MM.1S (cell line): ENCODE results near the gene HRH3.

ENCODE experiments used
- DNase-seq: peaks from one replicate; pipeline ENCODE4 v3.0.0-alpha.2; 2015
- H2AFZ ChIP-seq: fragments of 300-600 bp; sonication (generic); 2 replicates; pipeline ENCODE4 v1.6.0; 2016; ENCODE audit warnings: antibody characterized with exemption, low read length
- H3F3A ChIP-seq: fragments of 300-600 bp; sonication (generic); 2 replicates; pipeline ENCODE4 v1.6.1; 2016; ENCODE audit warnings: mild to moderate bottlenecking, antibody characterized with exemption, low read length, moderate library complexity, mixed read lengths; ENCODE audit not compliant: insufficient read depth
- H3K27ac ChIP-seq: fragments of 300-600 bp; sonication (generic); 2 replicates; pipeline ENCODE4 v1.5.1; 2016; ENCODE audit warnings: mild to moderate bottlenecking, low read length
- H3K27me3 ChIP-seq: fragments of 300-600 bp; sonication (generic); replicated peaks from 2 replicates; pipeline ENCODE4 v1.6.0; 2016; ENCODE audit warnings: low read length; ENCODE audit not compliant: insufficient read depth
- H3K36me3 ChIP-seq: fragments of 300-600 bp; sonication (generic); replicated peaks from 2 replicates; pipeline ENCODE4 v1.6.1; 2016; ENCODE audit warnings: mild to moderate bottlenecking, low read length, mixed read lengths; ENCODE audit not compliant: insufficient read depth
- H3K4me1 ChIP-seq: fragments of 300-600 bp; sonication (generic); 2 replicates; pipeline ENCODE4 v1.6.1; 2016; ENCODE audit warnings: low read length, mixed read lengths
- H3K4me2 ChIP-seq: fragments of 300-600 bp; sonication (generic); 2 replicates; pipeline ENCODE4 v1.6.0; 2016; ENCODE audit warnings: low read depth, low read length
- H3K4me3 ChIP-seq: fragments of 300-600 bp; sonication (generic); 2 replicates; pipeline ENCODE4 v1.5.1; 2016; ENCODE audit warnings: low read length, mixed read lengths
- H3K79me2 ChIP-seq: fragments of 300-600 bp; sonication (generic); 2 replicates; pipeline ENCODE4 v1.6.1; 2016; ENCODE audit warnings: mixed run types, low read length, mixed read lengths
- H3K9ac ChIP-seq: fragments of 300-600 bp; sonication (generic); 2 replicates; pipeline ENCODE4 v1.6.1; 2016; ENCODE audit warnings: low read length, mixed read lengths
- H3K9me2 ChIP-seq: fragments of 300-600 bp; sonication (generic); replicated peaks from 2 replicates; pipeline ENCODE4 v1.6.1; 2016; ENCODE audit warnings: mild to moderate bottlenecking, low read length, mixed read lengths; ENCODE audit not compliant: insufficient read depth
- H3K9me3 ChIP-seq: fragments of 300-600 bp; sonication (generic); replicated peaks from 2 replicates; pipeline ENCODE4 v1.6.1; 2016; ENCODE audit warnings: mild to moderate bottlenecking, low read length, mixed read lengths; ENCODE audit not compliant: insufficient read depth
- H4K20me1 ChIP-seq: fragments of 300-600 bp; sonication (generic); 2 replicates; pipeline ENCODE4 v1.6.1; 2016; ENCODE audit warnings: mild to moderate bottlenecking, low read length, moderate library complexity, mixed read lengths; ENCODE audit not compliant: insufficient read depth
- CTCF ChIP-seq: fragments of 300-600 bp; sonication (generic); IDR thresholded peaks from 2 replicates; pipeline ENCODE4 v1.5.1; 2016; ENCODE audit warnings: antibody characterized with exemption, low read length, mixed read lengths
- EZH2 ChIP-seq: fragments of 300-600 bp; sonication (generic); optimal IDR thresholded peaks from 2 replicates; pipeline ENCODE3; 2017; ENCODE audit warnings: low read depth, mild to moderate bottlenecking, antibody characterized with exemption, low read length, mixed read lengths
- EZH2phosphoT487 ChIP-seq: fragments of 300-600 bp; sonication (generic); IDR thresholded peaks from 2 replicates; pipeline ENCODE4 v1.6.1; 2018; ENCODE audit warnings: antibody characterized with exemption, low read length

The HRH3 gene

GRCh38 chr20:62208795-62209755 is 11.0 kb downstream of the HRH3 start:
- no peaks in the 10 kb centered on the region for H3K9me3 ChIP-seq
- no peak overlapping the region for H3K4me3 ChIP-seq
- no peak for TF ChIP-seq EZH2phosphoT487
- no peak for TF ChIP-seq CTCF
- TF ChIP-seq EZH2 = no peak
- no peaks in the 10 kb centered on the region for H3K79me2 ChIP-seq
- H3K4me2 ChIP-seq = no peak overlapping the region
- H4K20me1 ChIP-seq = no peaks in the 10 kb centered on the region
- no peak overlapping the region for H3K27ac ChIP-seq
- no peaks in the 10 kb centered on the region for H3K36me3 ChIP-seq
- H3F3A ChIP-seq = no peaks in the 10 kb centered on the region
- no peaks in the 10 kb centered on the region for H3K4me1 ChIP-seq
- no peak for DNase-seq
- H3K27me3 ChIP-seq = peaks cover 43% of the 10 kb centered on the region
- no peaks in the 10 kb centered on the region for H3K9me2 ChIP-seq
- H2AFZ ChIP-seq = no peak overlapping the region
- no peak overlapping the region for H3K9ac ChIP-seq

DNA sequence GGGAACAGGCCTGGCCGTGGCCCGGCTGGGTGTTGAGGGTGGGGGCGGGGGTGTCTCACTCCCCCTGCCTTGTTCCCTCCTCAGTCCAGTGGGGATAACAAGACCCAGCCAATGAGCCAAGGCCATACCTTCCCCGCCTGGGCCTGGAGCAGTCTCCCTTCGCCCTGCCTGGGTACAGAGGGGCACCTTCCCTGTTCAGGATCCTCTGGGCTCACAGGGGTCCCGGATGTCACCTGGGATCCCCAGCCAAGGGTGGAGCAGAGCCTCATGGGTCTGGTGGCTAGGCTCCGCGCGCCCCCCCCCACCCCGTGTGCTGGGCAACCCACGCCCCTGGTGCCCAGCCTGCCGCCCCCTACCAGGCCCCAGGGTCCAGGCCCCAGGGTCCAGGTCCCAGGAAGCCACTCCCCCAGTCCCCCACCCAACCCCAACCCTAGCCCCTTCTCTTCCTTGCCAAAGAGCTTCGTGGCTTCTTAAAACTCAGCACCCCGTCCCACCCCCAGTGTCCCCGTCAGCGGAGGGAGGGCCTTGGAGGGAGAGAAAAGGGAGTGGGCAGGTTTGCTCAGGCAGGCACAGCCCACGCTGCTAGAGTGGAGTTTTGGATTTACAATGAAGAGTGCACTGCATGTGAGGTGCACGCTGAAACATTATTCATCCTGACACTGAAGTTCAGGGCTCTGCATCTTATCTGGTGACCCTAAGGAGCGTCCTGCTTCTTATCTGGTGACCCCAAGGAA is 11.8 kb downstream of the HRH3 start:
- H3K27me3 ChIP-seq = peaks cover 39% of the 10 kb centered on the region
- no peaks in the 10 kb centered on the region for H4K20me1 ChIP-seq
- no peaks in the 10 kb centered on the region for H3K9me3 ChIP-seq
- no peak overlapping the region for H2AFZ ChIP-seq
- DNase-seq = no peak
- TF ChIP-seq EZH2 (no peak), CTCF (no peak), EZH2phosphoT487 (no peak)
- no peaks in the 10 kb centered on the region for H3K36me3 ChIP-seq
- H3K4me1 ChIP-seq = no peaks in the 10 kb centered on the region
- no peaks in the 10 kb centered on the region for H3K79me2 ChIP-seq
- H3K27ac ChIP-seq = no peak overlapping the region
- no peak overlapping the region for H3K9ac ChIP-seq
- no peak overlapping the region for H3K4me2 ChIP-seq
- no peaks in the 10 kb centered on the region for H3F3A ChIP-seq
- H3K4me3 ChIP-seq = no peak overlapping the region
- no peaks in the 10 kb centered on the region for H3K9me2 ChIP-seq

DNA sequence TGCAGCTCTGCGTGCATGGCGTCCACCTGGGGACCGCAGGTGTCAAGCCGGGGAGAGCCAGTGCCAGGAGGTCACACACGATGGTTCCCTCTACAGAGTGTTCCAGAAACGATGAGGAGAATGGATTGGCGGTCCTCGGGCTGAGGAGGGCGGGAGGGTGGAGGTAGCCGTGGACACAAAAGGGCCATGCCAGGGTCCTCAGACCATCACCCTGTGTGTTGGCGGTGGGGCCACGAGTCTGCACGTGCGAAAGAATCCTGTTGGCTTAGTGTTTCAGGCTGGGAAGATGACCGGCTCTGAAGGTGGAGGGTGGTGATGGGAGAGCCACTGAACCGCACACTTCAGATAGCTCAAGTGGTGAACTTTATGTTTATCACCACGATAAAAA is 13.7 kb downstream of the HRH3 start:
- Histone ChIP-seq H3K4me3 (no peak overlapping the region), H2AFZ (no peak overlapping the region), H3K4me1 (no peaks in the 10 kb centered on the region), H3K79me2 (no peaks in the 10 kb centered on the region), H3K9ac (no peak overlapping the region), H3K9me2 (no peaks in the 10 kb centered on the region), H3K27me3 (peaks cover 27% of the 10 kb centered on the region), H4K20me1 (no peaks in the 10 kb centered on the region), H3K36me3 (no peaks in the 10 kb centered on the region), H3F3A (no peaks in the 10 kb centered on the region), H3K4me2 (no peak overlapping the region), H3K27ac (no peak overlapping the region), H3K9me3 (no peaks in the 10 kb centered on the region)
- DNase-seq = no peak
- TF ChIP-seq CTCF (no peak), EZH2 (no peak), EZH2phosphoT487 (no peak)
